Mucosa of gallbladder (tissue), 1 donor: ENCODE measurements around the gene MPV17L2. TPM values are rescaled to one million over a fixed set of nuclear protein-coding genes. Genes with fewer than 3 reads are reported as not detected.

ENCODE experiments used
- DNase-seq: peaks from one replicate; pipeline ENCODE4 v3.0.0-alpha.2; 2020; ENCODE audit warnings: low spot score
- total RNA-seq: library from RNA; stranded (reverse); gene quantifications from one replicate; pipeline ENCODE4 v1.2.1, GENCODE V29; 2021
- donor health status: DM: no; HTN: no; CAD: no.

The MPV17L2 gene
- total RNA-seq, 1 donor from 2014 or later: 9.3 TPM

DNA sequence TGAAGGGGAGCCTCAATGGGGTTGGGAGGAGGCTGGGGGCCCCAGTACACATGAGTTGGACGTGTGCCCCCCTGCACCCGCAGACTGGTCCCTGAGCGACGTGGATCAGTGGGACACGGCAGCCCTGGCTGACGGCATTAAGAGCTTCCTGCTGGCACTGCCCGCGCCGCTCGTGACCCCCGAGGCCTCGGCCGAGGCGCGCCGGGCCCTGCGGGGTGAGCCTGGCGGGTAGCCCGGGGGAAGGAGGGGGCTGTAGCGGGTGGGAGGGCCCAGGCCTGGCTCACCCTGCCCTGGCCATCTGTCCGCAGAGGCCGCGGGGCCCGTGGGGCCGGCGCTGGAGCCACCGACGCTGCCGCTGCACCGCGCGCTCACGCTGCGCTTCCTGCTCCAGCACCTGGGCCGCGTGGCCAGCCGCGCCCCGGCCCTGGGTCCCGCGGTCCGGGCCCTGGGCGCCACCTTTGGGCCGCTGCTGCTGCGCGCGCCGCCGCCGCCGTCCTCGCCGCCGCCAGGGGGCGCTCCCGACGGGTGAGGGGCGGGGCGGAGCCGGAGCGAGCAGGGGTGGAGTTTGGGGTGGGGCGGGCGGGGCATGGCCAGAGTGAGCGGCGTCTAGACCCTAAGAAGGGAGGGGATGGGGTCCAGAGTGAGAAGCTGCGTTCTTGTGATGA lies 31.9 kb upstream of the MPV17L2 start:
- DNase-seq: peak; percentile 63

DNA sequence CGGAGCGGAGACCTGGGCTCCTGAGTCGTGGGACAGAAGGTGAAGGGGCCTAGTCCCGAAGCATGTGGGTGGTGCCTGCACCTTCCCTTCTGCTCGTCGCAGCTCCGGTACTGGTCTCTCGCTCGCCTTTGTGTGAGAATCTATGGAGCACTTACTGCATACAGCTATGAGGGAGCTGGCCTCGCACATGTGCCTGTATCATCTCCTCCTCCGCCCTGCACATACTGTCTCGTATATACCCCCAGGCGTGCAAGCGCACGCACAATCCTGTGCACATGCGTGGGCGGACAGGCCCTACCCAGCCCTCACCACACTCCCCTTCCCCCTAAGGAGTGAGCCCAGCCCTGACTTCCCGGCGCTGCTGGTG lies 31.4 kb upstream of the MPV17L2 start:
- no peak for DNase-seq

DNA sequence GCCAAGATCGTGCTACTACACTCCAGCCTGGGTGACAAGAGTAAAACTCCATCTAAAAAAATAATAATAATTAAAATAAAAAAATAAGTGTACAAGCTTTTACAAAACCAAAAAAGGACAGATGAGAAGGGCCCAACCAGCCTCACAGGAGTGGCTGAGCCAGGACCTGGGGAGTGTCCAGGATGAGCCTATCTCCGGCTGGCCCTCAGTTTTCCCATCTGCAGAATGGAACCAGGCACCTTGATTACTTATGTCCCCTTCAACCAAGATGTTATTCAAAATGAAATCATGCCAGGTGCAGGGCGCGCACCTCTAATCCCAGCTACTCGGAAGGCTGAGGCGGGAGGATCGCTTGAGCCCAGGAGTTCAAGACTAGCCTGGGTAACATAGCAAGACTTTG lies 28.9 kb upstream of the MPV17L2 start:
- DNase-seq: no peak

DNA sequence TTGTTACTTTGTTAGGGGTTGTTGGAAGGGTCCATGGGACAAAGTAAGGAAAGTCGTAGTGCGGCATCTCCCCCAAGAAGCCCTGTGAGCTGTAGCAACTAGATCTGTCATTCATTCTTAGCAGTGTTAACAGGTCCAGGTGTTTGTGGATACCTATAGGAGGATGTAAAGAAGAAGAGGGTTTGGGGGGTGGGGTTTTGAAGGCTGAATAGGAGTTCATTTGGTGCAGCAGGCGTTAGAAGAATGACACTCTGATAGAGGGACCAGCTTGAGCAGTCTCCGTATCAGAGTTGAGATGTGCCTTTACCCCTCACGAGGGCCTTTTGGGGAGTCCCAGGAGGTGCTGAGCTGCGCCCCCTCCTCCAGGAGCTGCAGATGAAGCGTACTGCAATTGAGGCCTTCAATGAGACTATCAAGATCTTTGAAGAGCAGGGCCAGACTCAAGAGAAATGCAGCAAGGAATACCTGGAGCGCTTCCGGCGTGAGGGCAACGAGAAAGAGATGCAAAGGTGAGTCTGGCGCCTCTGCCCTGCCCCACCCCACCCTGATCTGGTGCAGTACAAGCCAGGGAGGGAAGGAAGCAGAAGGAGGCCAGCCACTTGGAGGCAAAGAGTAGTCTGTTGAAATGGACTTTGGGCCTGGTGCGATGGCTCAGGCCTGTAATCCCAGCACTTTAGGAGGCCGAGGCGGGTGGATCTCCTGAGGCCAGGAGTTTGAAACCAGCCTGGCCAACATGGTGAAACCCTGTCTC lies 27.0 kb upstream of the MPV17L2 start:
- DNase-seq: no peak

DNA sequence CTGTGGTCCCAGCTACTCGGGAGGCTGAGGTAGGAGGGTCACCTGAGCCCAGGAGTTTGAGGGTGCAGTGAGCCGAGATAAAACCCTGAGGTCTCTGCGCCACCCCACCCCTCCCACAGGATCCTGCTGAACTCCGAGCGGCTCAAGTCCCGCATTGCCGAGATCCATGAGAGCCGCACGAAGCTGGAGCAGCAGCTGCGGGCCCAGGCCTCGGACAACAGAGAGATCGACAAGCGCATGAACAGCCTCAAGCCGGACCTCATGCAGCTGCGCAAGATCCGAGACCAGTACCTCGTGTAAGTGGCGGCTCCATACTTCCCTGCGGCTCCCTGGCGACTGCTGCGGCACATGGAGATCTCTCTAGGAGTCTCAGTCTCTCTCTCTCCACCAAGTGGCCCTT lies 26.0 kb upstream of the MPV17L2 start:
- DNase-seq: no peak

DNA sequence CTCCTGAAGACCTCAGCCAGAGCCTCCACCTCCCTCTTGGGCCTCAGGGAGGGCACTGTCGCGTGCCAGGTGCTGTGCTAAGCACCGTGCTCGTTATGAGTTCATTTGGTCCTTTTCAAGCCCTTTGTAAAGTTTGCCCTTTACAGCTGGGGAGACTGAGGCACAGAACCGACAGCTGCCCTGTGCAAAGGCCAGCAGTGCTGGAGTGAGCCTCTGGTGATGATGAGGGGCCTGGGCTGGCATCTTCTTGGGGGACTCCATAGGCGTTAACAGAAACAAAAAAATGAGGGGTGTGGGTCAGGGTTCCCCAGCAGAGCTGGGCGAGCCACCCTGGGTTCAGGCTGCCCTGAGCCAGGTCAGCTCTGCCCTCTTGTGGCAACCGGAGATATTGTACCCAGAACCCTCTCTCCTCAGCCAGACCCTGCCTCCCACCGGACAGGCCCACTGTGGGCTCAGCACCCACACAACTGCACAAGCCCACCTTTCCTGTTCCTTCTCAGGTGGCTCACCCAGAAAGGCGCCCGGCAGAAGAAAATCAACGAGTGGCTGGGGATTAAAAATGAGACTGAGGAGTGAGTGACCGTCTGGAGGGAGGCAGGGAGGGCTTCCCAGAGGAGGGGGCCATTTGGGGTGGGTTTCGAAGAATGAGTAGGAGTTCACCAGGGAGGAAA lies 24.9 kb upstream of the MPV17L2 start:
- DNase-seq: no peak

DNA sequence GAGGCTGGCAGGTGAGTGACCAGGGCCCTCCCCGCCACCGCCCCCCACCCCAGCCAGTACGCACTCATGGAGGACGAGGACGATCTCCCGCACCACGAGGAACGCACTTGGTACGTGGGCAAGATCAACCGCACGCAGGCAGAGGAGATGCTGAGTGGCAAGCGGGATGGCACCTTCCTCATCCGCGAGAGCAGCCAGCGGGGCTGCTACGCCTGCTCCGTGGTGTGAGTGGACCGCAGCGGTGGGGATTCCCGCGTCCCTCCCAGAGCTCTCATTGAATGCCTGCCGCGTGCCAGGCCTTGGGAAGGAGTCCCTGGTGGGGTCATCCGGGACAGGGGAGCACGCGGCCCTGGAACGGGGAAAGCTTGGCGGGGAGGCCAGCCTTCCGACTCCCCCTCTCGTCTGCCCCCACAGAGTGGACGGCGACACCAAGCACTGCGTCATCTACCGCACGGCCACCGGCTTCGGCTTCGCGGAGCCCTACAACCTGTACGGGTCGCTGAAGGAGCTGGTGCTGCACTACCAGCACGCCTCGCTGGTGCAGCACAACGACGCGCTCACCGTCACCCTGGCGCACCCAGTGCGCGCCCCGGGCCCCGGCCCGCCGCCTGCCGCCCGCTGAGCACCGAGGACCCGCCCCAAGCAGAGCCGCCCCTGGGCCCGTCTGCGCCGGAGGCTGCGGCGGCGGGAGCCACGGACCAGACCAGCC lies 24.2 kb upstream of the MPV17L2 start:
- DNase-seq: no peak

DNA sequence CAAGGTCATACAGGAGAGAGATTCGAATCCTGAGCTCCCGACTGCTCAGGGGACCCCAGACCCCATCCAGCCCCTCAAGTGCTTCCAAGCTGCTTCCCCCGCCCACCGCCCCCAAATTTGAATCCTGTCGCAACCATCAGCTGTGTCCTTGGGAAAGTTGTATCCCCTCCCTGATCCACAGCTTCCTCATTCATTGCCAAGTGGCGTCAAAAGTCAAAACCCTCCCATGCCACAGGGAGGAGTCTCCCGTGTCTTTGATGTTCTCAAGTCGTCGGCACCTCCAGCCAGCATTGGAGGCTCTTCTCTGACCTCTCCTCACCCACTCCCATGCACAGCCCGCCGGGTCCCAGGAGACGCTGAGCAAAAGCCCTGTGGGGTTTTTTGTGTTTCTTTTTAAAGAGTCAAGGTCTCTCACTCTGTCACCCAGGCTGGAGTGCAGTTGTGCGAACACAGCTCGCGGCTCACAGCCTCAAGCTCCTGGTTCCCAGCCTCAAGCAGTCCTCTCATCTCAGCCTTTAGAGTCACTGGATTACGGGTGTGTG lies 22.2 kb upstream of the MPV17L2 start:
- DNase-seq: no peak

DNA sequence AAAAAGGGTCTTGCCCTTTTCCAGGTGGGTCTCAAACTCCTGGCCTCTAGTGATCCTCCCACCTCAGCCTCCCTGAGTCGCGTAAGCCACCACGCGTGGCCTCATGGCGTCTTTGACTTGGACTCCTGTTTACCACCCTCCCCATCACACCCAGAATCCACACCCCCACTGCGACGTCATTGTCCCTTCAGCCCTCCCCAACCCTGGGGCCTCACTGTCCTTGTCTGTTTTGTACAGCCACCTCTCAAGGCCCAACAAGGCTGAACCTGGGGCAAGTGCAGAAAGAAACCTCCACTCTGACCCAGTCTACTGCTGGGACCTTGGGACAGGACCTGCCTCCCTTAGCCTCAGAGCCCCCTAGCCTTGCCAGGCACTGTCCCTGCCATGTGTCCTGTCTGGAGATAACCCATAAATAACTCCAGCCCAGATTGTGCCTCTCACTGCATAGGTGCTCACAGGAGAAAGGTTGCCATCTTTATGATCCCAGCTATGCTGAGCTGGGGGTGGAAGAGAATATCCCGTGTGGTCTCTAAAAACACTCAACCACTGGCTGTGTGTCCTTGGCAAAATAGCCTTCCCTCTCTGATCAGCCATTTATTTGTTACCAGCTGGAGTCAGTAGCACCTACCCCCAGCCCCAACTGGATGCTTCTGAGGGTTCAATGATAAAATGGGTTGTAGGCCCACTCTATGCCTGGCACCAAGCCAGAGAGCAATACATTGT lies 21.3 kb upstream of the MPV17L2 start:
- no peak for DNase-seq

DNA sequence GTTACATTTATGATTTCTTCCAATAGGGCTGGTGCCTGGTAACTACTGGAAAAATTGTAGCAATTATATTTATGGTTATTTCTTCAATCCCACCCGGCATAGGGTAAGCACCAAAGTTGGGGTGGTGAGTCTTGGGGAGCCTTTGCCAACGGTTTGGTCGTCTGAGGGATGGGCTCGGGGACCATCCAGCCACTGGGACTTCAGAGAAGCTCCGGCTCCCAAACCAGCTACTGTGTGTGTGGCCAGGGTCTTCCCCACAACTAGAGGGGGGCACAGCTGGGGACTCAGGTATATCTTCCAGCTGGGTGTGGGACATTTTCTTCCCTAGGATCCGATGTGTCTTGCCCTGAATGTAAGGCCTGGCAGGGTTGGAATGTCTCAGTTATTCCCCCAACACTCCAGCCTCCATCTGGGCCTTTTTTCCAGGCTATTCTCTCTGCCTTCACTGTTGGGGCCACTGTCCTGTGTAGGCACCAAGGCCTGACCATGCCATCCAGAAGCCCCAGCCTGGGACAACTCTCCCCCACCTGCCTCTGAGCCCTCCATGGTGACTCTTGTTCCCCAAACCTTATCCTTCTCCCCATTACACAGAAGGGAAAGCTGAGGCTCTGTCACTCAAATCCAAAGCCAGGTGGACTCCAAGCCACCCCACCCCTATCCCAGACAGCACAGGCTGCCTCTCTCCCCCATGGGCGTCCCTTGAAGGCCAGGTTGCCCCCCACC lies 20.5 kb upstream of the MPV17L2 start:
- no peak for DNase-seq

DNA sequence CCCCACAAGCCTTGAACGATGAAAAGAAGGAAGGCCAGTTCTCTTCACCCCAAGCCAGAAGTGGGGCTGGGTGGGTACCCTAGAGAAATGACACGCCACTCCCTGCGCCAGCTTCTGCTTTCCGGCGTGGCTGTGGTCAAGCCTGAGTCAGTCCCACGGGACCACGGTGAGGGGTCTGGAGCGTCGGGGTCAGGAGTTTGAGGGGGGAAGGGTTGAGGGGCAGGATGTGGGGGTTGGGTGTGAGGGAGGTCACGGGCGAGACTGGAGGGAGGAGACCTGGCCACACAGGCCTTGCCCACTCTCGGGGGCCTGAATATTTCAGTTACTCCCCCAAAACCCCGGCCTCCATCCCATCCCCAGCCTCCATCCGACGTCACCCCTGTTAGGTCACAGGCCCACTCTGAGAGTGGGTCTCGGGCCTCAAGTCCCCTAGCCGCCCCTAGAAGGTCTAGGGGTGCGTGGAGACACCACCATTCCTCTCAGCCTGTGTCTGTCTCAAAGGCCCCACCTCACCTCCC lies 19.9 kb upstream of the MPV17L2 start:
- DNase-seq: peak; percentile 57

DNA sequence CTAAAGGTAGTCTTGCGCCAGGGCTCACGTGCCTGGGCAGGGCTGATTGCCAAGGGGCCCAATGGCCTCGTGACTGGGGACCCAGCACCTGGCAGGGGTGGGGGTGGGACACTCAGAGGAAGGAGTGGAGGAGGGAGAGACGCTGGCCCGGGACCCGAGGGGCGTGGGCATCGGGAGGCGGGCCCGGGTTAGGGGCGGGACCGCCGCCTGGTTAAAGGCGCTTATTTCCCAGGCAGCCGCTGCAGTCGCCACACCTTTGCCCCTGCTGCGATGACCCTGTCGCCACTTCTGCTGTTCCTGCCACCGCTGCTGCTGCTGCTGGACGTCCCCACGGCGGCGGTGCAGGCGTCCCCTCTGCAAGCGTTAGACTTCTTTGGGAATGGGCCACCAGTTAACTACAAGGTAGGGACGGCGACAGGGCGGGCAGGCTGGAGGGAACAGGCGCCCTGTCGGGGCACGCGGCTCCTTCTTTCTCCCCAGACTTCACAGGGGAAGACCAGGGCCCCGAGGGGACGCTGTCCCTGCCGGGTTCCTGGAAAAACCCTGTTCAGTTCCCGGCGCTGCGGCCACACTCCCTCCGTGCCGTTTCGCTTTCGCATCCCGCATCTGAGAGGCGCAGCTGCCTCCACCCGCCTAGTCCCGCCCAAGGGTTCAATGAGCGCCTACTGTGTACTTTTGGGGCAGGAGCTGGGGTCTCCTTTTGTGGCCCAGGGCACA lies 19.3 kb upstream of the MPV17L2 start, which contains the start of gene IFI30:
Gene IFI30, plus strand, starts transcription at position 242 of the 717 bp plus-strand sequence. Its CDS starts 29 bp downstream, at position 271.
- DNase-seq: peak; percentile 68

DNA sequence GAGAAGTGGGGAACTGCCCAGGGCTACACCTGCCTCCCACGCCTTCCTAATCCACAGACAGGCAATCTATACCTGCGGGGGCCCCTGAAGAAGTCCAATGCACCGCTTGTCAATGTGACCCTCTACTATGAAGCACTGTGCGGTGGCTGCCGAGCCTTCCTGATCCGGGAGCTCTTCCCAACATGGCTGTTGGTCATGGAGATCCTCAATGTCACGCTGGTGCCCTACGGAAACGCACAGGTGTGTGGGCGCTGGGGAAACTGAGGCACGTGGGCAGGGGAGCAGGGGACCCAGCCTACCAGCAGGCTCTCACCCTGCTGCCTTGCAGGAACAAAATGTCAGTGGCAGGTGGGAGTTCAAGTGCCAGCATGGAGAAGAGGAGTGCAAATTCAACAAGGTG lies 18.0 kb upstream of the MPV17L2 start:
- no peak for DNase-seq

DNA sequence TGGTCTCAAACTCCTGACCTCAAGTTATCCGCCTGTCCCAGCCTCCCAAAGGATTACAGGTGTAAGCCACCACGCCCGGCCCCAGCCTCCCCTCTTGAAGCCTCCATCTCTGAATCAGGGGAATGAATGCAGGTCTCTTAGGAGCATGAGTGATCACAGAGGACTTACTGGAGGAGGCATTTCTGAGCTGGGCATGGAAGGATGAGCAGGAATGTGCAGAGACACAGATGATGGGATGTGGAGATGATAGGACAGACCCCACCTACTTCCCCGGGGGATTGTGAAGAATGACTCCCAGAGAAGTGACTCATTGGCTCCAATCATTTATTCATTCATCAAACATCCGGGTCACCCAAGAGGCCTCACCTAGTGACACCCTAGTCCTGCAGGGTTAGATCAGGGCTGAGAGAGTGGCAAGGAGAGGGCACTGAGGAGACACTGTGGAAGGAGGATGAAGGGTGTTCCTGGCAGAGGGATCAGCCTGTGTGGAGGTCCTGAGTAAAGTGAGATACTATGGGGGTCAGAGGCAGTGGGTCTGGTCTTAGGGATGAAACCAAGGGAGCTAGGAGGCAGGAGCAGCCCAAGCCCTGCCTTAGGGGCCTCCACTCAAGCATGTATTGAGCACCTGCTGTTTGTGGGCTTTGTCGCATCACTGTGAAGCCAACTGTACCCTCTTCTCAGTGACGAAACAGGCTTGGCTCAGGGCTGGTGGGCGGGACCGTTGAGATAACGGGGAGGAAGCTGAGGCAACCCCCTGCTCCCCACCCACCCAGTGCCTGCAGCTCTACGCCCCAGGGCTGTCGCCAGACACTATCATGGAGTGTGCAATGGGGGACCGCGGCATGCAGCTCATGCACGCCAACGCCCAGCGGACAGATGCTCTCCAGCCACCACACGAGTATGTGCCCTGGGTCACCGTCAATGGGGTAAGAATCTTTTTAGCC lies 16.4 kb upstream of the MPV17L2 start:
- DNase-seq: no peak

DNA sequence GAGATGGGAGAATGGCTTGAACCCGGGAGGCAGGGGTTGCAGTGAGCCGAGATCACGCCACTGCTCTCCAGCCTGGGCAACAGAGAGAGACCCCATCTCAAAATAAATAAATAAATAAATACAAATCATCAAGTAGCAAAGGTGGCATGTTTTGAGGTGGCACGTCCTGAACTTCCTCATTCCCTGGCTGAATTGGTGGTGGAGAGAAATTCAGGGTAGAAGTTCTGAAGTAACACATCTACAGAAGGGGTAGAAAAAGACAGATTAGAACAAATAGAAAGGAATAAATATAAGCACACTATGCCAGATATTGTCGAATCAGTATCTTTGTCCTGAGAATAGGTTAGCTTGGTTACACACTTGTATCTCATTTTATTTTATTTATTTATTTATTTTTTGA lies 13.1 kb upstream of the MPV17L2 start:
- DNase-seq: no peak

DNA sequence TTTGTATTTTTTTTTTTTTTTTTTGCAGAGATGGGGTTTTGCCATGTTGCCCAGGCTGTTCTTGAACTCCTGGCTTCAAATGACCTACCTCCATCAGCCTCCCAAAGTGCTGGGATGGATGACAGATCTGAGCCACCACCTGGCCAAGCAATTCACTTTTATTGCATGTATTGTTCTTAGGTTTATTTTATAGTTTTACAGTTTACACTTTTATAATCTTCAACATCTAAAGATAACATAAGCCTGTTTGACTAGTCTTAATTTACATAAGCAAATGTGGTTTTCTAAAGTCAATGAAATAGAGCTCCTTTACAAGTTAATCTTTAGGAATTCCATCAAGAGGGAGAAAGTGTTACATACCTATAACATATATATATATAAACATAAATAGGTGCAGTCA lies 9.5 kb upstream of the MPV17L2 start:
- DNase-seq: no peak

DNA sequence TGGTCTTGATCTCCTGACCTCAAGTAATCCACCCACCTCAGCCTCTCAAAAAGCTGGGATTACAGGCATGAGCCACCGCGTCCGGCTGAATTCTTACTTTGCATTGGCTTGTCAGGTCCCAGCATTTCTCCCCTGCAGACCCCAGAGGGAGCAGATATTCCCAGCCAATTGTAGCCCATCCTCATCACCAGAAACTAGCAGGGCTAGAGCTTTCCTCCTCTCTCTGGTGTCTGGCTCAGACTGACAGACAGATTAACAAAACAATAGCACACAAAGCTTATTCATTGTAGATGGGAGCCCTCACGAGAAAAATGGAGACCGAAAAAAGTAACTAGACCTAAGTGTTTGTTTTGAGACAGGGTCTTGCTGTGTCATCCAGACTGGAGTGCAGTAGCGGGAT lies 7.5 kb upstream of the MPV17L2 start:
- DNase-seq: no peak

DNA sequence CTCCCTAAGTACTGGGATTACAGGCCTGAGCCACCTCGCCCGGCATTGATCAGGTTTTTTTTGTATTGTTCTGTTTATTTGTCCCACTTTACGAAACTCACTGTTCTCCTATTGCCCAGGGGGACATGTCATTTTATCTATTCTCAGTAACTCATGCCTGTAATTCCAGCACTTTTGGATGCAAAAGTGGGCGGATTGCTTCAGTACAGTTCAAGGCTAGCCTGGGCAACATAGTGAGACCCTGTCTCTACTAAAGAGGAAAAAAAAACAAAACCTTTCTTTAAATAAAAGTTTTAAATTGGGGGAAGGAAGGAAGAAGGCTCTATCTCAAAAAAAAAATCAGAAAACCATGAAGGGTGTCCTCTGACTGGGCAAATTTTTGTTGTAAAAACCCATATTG lies 2.7 kb upstream of the MPV17L2 start:
- DNase-seq: no peak

DNA sequence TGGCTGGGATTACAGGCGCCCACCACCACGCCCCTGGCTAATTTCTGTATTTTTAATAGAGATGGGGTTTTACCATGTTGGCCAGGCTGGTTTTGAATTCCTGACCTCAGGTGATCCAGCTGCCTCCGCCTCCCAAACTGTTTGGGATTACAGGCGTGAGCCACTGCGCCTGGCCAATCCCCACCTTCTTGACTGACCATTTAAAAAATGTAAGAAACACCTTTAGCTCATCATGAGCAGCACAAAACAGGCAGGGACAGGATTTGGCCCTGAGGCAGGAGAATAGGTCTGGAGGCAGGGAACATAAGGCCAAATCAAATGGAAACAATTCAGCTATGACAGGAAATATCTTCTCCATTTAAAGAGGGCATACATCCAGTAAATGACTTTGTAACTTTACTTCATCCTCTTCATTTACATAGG lies 1.4 kb upstream of the MPV17L2 start:
- DNase-seq: no peak
